HepG2 (cell line): ENCODE results near the gene FPGS. TPM values are rescaled to one million over a fixed set of nuclear protein-coding genes. Genes with fewer than 3 reads are reported as not detected.

Experiments
- BCL3 ChIP-seq: sonication (generic); formaldehyde crosslinking; IDR thresholded peaks from 2 replicates; pipeline ENCODE4 v1.5.1; 2020; ENCODE audit warnings: mild to moderate bottlenecking, missing genetic modification reagents, moderate library complexity
- NFAT5 ChIP-seq: sonication (generic); formaldehyde crosslinking; IDR thresholded peaks from 2 replicates; pipeline ENCODE4 v1.4.0; 2020; ENCODE audit warnings: missing genetic modification reagents
- PRDM10 ChIP-seq: sonication (generic); formaldehyde crosslinking; IDR thresholded peaks from 2 replicates; pipeline ENCODE4 v1.4.0; 2020; ENCODE audit warnings: low read depth, missing genetic modification reagents
- polyA plus RNA-seq, 8 experiments: library from polyadenylated mRNA; depleted of rRNA in 3 of 8; stranded (reverse) in 7 of 8; unstranded in 1 of 8; fragments of >200 nt; fragmentation: Illumina TruSeq in 4 of 8; extraction: Trizol in 4 of 8; gene quantifications; 2 replicates each; pipeline versions ENCODE4 v1.2.1 to v1.2.3, GENCODE V29; 2011 to 2016; ENCODE audit warnings: low read depth in 4 of 8, missing spikeins in 1 of 8, mixed read lengths in 1 of 8; ENCODE audit not compliant: insufficient read depth in 1 of 8
- total RNA-seq, 5 experiments: library from RNA; depleted of rRNA; stranded (reverse); fragments of >200 nt; fragmentation: Illumina TruSeq; extraction: Trizol; gene quantifications; 2 replicates each; pipeline ENCODE4 v1.2.3, GENCODE V29; 2016; ENCODE audit warnings: low read depth in 1 of 5
- TF ChIP-seq, protein P1 (sequence below): sonication (generic); formaldehyde crosslinking; IDR thresholded peaks from one replicate; pipeline ENCODE4 v1.5.1; 2020; ENCODE audit warnings: mild to moderate bottlenecking, missing genetic modification reagents; ENCODE audit errors: not compliant biosample characterization

Gene FPGS
- total and polyA plus RNA-seq, 2 of the 13 experiments (the other 11 are each of a cell fraction or from before 2014, with no cell fraction given): 35.6 to 36.8 TPM

- TF ChIP-seq PRDM10 (CRISPR knock-in tag) (no peak), BCL3 (0 out of 2 replicates have a peak, but pooled peaks have one; percentile 53), NFAT5 (no peak)
- TF ChIP-seq, protein P1, sequence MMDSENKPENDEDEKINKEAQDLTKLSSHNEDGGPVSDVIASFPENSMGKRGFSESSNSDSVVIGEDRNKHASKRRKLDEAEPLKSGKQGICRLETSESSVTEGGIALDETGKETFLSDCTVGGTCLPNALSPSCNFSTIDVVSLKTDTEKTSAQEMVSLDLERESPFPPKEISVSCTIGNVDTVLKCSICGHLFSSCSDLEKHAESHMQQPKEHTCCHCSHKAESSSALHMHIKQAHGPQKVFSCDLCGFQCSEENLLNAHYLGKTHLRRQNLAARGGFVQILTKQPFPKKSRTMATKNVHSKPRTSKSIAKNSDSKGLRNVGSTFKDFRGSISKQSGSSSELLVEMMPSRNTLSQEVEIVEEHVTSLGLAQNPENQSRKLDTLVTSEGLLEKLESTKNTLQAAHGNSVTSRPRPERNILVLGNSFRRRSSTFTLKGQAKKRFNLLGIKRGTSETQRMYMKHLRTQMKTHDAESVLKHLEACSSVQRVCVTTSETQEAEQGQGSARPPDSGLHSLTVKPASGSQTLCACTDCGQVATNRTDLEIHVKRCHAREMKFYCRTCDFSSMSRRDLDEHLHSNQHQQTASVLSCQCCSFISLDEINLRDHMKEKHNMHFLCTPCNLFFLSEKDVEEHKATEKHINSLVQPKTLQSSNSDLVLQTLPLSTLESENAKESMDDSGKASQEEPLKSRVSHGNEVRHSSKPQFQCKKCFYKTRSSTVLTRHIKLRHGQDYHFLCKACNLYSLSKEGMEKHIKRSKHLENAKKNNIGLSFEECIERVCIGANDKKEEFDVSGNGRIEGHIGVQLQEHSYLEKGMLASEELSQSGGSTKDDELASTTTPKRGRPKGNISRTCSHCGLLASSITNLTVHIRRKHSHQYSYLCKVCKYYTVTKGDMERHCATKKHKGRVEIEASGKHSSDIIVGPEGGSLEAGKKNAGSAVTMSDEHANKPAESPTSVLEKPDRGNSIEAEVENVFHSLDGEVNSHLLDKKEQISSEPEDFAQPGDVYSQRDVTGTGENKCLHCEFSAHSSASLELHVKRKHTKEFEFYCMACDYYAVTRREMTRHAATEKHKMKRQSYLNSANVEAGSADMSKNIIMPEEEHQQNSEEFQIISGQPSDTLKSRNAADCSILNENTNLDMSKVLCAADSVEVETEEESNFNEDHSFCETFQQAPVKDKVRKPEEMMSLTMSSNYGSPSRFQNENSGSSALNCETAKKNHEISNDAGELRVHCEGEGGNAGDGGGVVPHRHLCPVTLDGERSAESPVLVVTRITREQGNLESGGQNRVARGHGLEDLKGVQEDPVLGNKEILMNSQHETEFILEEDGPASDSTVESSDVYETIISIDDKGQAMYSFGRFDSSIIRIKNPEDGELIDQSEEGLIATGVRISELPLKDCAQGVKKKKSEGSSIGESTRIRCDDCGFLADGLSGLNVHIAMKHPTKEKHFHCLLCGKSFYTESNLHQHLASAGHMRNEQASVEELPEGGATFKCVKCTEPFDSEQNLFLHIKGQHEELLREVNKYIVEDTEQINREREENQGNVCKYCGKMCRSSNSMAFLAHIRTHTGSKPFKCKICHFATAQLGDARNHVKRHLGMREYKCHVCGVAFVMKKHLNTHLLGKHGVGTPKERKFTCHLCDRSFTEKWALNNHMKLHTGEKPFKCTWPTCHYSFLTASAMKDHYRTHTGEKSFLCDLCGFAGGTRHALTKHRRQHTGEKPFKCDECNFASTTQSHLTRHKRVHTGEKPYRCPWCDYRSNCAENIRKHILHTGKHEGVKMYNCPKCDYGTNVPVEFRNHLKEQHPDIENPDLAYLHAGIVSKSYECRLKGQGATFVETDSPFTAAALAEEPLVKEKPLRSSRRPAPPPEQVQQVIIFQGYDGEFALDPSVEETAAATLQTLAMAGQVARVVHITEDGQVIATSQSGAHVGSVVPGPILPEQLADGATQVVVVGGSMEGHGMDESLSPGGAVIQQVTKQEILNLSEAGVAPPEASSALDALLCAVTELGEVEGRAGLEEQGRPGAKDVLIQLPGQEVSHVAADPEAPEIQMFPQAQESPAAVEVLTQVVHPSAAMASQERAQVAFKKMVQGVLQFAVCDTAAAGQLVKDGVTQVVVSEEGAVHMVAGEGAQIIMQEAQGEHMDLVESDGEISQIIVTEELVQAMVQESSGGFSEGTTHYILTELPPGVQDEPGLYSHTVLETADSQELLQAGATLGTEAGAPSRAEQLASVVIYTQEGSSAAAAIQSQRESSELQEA (CRISPR knock-in tag): peak; percentile 55
Measured at GRCh38 chr9:127862075-127863011, 59.7 kb downstream of the FPGS start (continued).
